Activated CD4-positive, alpha-beta T cell treated with anti-CD3 and anti-CD28 coated beads, Interleukin-2, Interleukin-4, amounts not matched to agents 100 ng/mL and 50 ng/mL, durations not matched to agents 16 hours and 8 hours (primary cell): ENCODE data around the gene SIRT2.
"Not testable (repeated sequence)": the region's sequence is repeated elsewhere in the genome, so short reads cannot be mapped to it uniquely, and the experiment has no call there.

Experiments used
- DNase-seq: peaks from one replicate; pipeline ENCODE4 v3.0.0-alpha.2; 2020; ENCODE audit warnings: low spot score

SIRT2 gene

GRCh38 chr19:38829203-38829602 lies 70.2 kb downstream of the SIRT2 start:
- DNase-seq, result not testable (repeated sequence)
